RWPE2 (cell line): ENCODE measurements around the gene PDE8B.

Experiments
- ATAC-seq: fragments of 200-7000 bp; cut with Tn5 transposase; 3 replicates; pipeline ENCODE4 v1.9.1; 2021; ENCODE audit warnings: low read depth
- DNase-seq: peaks from one replicate; pipeline ENCODE4 v3.0.0-alpha.2; 2020; ENCODE audit warnings: low spot score
- H3K27ac ChIP-seq: fragments of 450-650 bp; 2 replicates; pipeline ENCODE4 v1.5.1; 2017; ENCODE audit warnings: mild to moderate bottlenecking; ENCODE audit not compliant: poor library complexity, severe bottlenecking
- H3K27me3 ChIP-seq: fragments of 250-450 bp; sonication (Bioruptor Pico); 2 replicates; pipeline ENCODE4 v1.5.1; 2021; ENCODE audit warnings: mild to moderate bottlenecking, moderate library complexity; ENCODE audit not compliant: insufficient read depth, poor library complexity, severe bottlenecking
- H3K36me3 ChIP-seq: fragments of 250-450 bp; sonication (Bioruptor Pico); 2 replicates; pipeline ENCODE4 v1.5.1; 2020; ENCODE audit warnings: low read depth, mild to moderate bottlenecking, moderate library complexity
- H3K4me1 ChIP-seq: fragments of 250-450 bp; sonication (Bioruptor Pico); 2 replicates; pipeline ENCODE4 v1.5.1; 2021; ENCODE audit warnings: mild to moderate bottlenecking, moderate library complexity; ENCODE audit not compliant: insufficient read depth, poor library complexity, severe bottlenecking
- H3K4me3 ChIP-seq: fragments of 250-450 bp; sonication (Bioruptor Pico); 2 replicates; pipeline ENCODE4 v1.5.1; 2021; ENCODE audit warnings: mild to moderate bottlenecking, moderate library complexity; ENCODE audit not compliant: severe bottlenecking
- H3K9me3 ChIP-seq: fragments of 250-450 bp; sonication (Bioruptor Pico); 2 replicates; pipeline ENCODE4 v1.5.1; 2021; ENCODE audit warnings: mild to moderate bottlenecking, moderate library complexity; ENCODE audit not compliant: severe bottlenecking
- CTCF ChIP-seq: fragments of 450-650 bp; IDR thresholded peaks from one replicate; pipeline ENCODE4 v1.5.1; 2017; ENCODE audit warnings: mild to moderate bottlenecking, moderate library complexity; ENCODE audit not compliant: poor library complexity, severe bottlenecking

Gene PDE8B

GRCh38 chr5:77438071-77438470, 227.6 kb downstream of the PDE8B start:
- ATAC-seq (no peak), DNase-seq (no peak)
- Histone ChIP-seq H3K4me3 (no peak overlapping the region), H3K27ac (no peak overlapping the region), H3K27me3 (no peaks in the 10 kb centered on the region), H3K9me3 (no peaks in the 10 kb centered on the region), H3K36me3 (peaks cover 73% of the 10 kb centered on the region), H3K4me1 (no peaks in the 10 kb centered on the region)
- TF ChIP-seq CTCF, result no peak

- Histone ChIP-seq H3K9me3 (no peaks in the 10 kb centered on the region), H3K4me3 (no peak overlapping the region), H3K27ac (no peak overlapping the region), H3K27me3 (no peaks in the 10 kb centered on the region), H3K4me1 (no peaks in the 10 kb centered on the region), H3K36me3 (peaks cover 54% of the 10 kb centered on the region)
- DNase-seq, result no peak
- TF ChIP-seq CTCF, result no peak
- no peak for ATAC-seq
Measured at GRCh38 chr5:77443670-77444069, 233.2 kb downstream of the PDE8B start.

DNA sequence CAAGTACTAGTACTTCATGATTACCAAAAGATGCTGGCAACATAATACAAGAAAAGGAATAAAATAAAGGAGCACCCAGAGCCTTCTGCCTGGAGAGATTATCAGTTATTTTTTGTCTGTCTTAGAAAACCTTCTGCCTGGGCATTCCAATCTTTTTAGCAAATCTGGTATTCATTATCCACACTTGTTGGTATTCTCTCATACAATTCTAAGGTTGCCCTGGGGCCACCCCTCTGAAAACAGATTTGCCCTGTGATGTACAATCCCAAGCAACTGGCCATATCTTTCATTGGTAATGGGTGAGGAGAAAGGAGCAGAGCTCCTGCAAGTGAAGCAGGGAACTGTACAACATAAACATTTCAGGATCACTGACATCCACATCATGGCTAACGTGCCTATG, 233.9 kb downstream of the PDE8B start:
- Histone ChIP-seq H3K4me3 (no peak overlapping the region), H3K9me3 (no peaks in the 10 kb centered on the region), H3K27me3 (no peaks in the 10 kb centered on the region), H3K4me1 (no peaks in the 10 kb centered on the region), H3K36me3 (peaks cover 61% of the 10 kb centered on the region), H3K27ac (no peak overlapping the region)
- ATAC-seq (no peak), DNase-seq (no peak)
- no peak for TF ChIP-seq CTCF

- no peak for TF ChIP-seq CTCF
- H3K27me3 ChIP-seq, result no peaks in the 10 kb centered on the region
Measured at GRCh38 chr5:77448831-77449230, 238.4 kb downstream of the PDE8B start.

DNA sequence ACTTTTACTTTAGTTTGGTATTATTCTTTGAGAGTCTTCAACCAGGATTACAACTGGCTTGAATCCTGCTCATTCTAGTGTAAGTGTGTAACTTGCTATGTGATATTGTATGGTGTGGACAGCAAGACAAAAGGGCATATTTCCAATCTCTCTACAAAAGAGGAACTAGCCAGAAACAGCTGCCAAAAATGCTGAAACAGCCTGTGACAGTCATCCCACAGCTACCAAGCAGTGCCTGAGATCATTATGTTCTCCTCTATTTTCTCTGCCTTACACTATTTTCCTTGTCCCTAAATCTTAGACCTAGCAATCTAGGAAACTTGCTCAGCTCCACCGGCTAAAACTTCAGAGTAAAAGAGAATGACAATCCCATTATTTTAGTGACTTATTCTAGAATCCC, 238.8 kb downstream of the PDE8B start:
- no peak overlapping the region for H3K4me3 ChIP-seq
- H3K36me3 ChIP-seq, result peaks cover 68% of the 10 kb centered on the region
- no peaks in the 10 kb centered on the region for H3K9me3 ChIP-seq
- ATAC-seq, result no peak
- no peaks in the 10 kb centered on the region for H3K27me3 ChIP-seq
- no peak overlapping the region for H3K27ac ChIP-seq
- no peaks in the 10 kb centered on the region for H3K4me1 ChIP-seq
- TF ChIP-seq CTCF, result no peak
- no peak for DNase-seq

More at GRCh38 chr5:77448831-77449230, 238.4 kb downstream of the PDE8B start:
- Histone ChIP-seq H3K27ac (no peak overlapping the region), H3K9me3 (no peaks in the 10 kb centered on the region), H3K4me3 (no peak overlapping the region), H3K36me3 (peaks cover 66% of the 10 kb centered on the region), H3K4me1 (no peaks in the 10 kb centered on the region)
- DNase-seq, result no peak
- no peak for ATAC-seq
